Effector memory CD8-positive, alpha-beta T cell (primary cell): ENCODE measurements around the gene RAP1GAP2.

Source experiments
- ATAC-seq: fragments of 150-1000 bp; cut with Tn5 transposase; replicated peaks from 2 replicates; pipeline ENCODE4 v1.10.0; 2021; ENCODE audit warnings: mild to moderate bottlenecking, moderate library complexity
- DNase-seq, 3 experiments: peaks; one replicate each; pipeline ENCODE4 v3.0.0; 2021
- H3K27ac Mint-ChIP-seq, 2 donors: one replicate each; pipeline ENCODE4 v1.8.0; 2022; ENCODE audit warnings: mild to moderate bottlenecking in 2 of 2, mixed read lengths in 2 of 2, moderate library complexity in 2 of 2
- H3K27me3 Mint-ChIP-seq, 2 donors: one replicate each; pipeline ENCODE4 v1.8.0; 2022; ENCODE audit warnings: mixed read lengths in 2 of 2
- H3K36me3 Mint-ChIP-seq: one replicate; pipeline ENCODE4 v1.8.0; 2022; ENCODE audit warnings: mild to moderate bottlenecking, moderate library complexity, mixed read lengths; ENCODE audit not compliant: insufficient read depth
- H3K4me1 Mint-ChIP-seq, 2 donors: one replicate each; pipeline ENCODE4 v1.8.0; 2022; ENCODE audit warnings: low read depth in 2 of 2, mixed read lengths in 2 of 2
- H3K4me3 Mint-ChIP-seq, 2 donors: one replicate each; pipeline ENCODE4 v1.8.0; 2022; ENCODE audit warnings: mild to moderate bottlenecking in 2 of 2, mixed read lengths in 2 of 2, moderate library complexity in 2 of 2
- H3K9me3 Mint-ChIP-seq, 2 donors: one replicate each; pipeline ENCODE4 v1.8.0; 2022; ENCODE audit warnings: mixed read lengths in 2 of 2

Gene RAP1GAP2

GRCh38 chr17:2854143-2855055, 58.2 kb downstream of the RAP1GAP2 start:
- peaks cover 0 to 8% of the 10 kb centered on the region in 2 donors for H3K27me3 Mint-ChIP-seq

GRCh38 chr17:2855063-2855600, 58.9 kb downstream of the RAP1GAP2 start:
- no peaks in the 10 kb centered on the region for H3K9me3 Mint-ChIP-seq
- no peak for ATAC-seq
- H3K27ac Mint-ChIP-seq, result no peak overlapping the region
- peak overlapping the region; percentile 73 to 77 for H3K4me3 Mint-ChIP-seq
- peaks cover 0 to 8% of the 10 kb centered on the region in 2 donors for H3K27me3 Mint-ChIP-seq
- H3K4me1 Mint-ChIP-seq, result peaks cover 45 to 49% of the 10 kb centered on the region in 2 donors
- no peak for DNase-seq
- peaks cover 11% of the 10 kb centered on the region for H3K36me3 Mint-ChIP-seq

More at GRCh38 chr17:2854143-2855055, 58.2 kb downstream of the RAP1GAP2 start:
- no peak overlapping the region for H3K27ac Mint-ChIP-seq
- H3K36me3 Mint-ChIP-seq, result peaks cover 18% of the 10 kb centered on the region
- peak overlapping the region; percentile 73 to 77 for H3K4me3 Mint-ChIP-seq
- no peaks in the 10 kb centered on the region for H3K9me3 Mint-ChIP-seq
- ATAC-seq (peak; percentile 2), DNase-seq (no peak)
- peaks cover 40 to 47% of the 10 kb centered on the region in 2 donors for H3K4me1 Mint-ChIP-seq

GRCh38 chr17:2856727-2857126, 60.5 kb downstream of the RAP1GAP2 start:
- ATAC-seq (no peak), DNase-seq (no peak)
- H3K27ac Mint-ChIP-seq, result peak overlapping the region in 1 of 2 donors; percentile 55
- H3K4me3 Mint-ChIP-seq, result no peak overlapping the region
- H3K4me1 Mint-ChIP-seq, result peaks cover 40 to 49% of the 10 kb centered on the region in 2 donors
- no peaks in the 10 kb centered on the region for H3K9me3 Mint-ChIP-seq
- no peaks in the 10 kb centered on the region for H3K27me3 Mint-ChIP-seq
- no peaks in the 10 kb centered on the region for H3K36me3 Mint-ChIP-seq

- H3K27ac Mint-ChIP-seq, result peak overlapping the region in 1 of 2 donors; percentile 17
- H3K36me3 Mint-ChIP-seq, result no peaks in the 10 kb centered on the region
- DNase-seq (no peak), ATAC-seq (no peak)
- H3K9me3 Mint-ChIP-seq, result no peaks in the 10 kb centered on the region
- H3K4me1 Mint-ChIP-seq, result peaks cover 39 to 45% of the 10 kb centered on the region in 2 donors
- no peak overlapping the region for H3K4me3 Mint-ChIP-seq
- H3K27me3 Mint-ChIP-seq, result no peaks in the 10 kb centered on the region
Measured at GRCh38 chr17:2860045-2860444, 63.8 kb downstream of the RAP1GAP2 start.

GRCh38 chr17:2860883-2861282, 64.6 kb downstream of the RAP1GAP2 start:
- Mint-ChIP-seq H3K9me3 (no peaks in the 10 kb centered on the region), H3K27ac (no peak overlapping the region), H3K4me1 (peaks cover 40 to 50% of the 10 kb centered on the region in 2 donors), H3K36me3 (no peaks in the 10 kb centered on the region), H3K4me3 (no peak overlapping the region), H3K27me3 (no peaks in the 10 kb centered on the region)
- no peak for ATAC-seq
- no peak for DNase-seq

GRCh38 chr17:2862197-2862596, 66.0 kb downstream of the RAP1GAP2 start:
- no peaks in the 10 kb centered on the region for H3K9me3 Mint-ChIP-seq
- H3K27me3 Mint-ChIP-seq, result no peaks in the 10 kb centered on the region
- peaks cover 33 to 54% of the 10 kb centered on the region in 2 donors for H3K4me1 Mint-ChIP-seq
- no peak overlapping the region for H3K4me3 Mint-ChIP-seq
- DNase-seq (no peak), ATAC-seq (no peak)
- no peak overlapping the region for H3K27ac Mint-ChIP-seq
- peaks cover 6% of the 10 kb centered on the region for H3K36me3 Mint-ChIP-seq

- ATAC-seq, result no peak
- H3K9me3 Mint-ChIP-seq, result no peaks in the 10 kb centered on the region
- H3K4me3 Mint-ChIP-seq, result no peak overlapping the region
- H3K4me1 Mint-ChIP-seq, result peaks cover 29 to 55% of the 10 kb centered on the region in 2 donors
- H3K27ac Mint-ChIP-seq, result peak overlapping the region in 1 of 2 donors; percentile 60
- H3K27me3 Mint-ChIP-seq, result no peaks in the 10 kb centered on the region
- no peak for DNase-seq
- peaks cover 10% of the 10 kb centered on the region for H3K36me3 Mint-ChIP-seq
Measured at GRCh38 chr17:2863204-2863603, 67.0 kb downstream of the RAP1GAP2 start.

GRCh38 chr17:2865228-2865627, 69.0 kb downstream of the RAP1GAP2 start:
- H3K27me3 Mint-ChIP-seq, result no peaks in the 10 kb centered on the region
- DNase-seq, result no peak
- H3K9me3 Mint-ChIP-seq, result no peaks in the 10 kb centered on the region
- no peak overlapping the region for H3K27ac Mint-ChIP-seq
- H3K36me3 Mint-ChIP-seq, result peaks cover 10% of the 10 kb centered on the region
- ATAC-seq, result no peak
- no peak overlapping the region for H3K4me3 Mint-ChIP-seq
- H3K4me1 Mint-ChIP-seq, result peaks cover 31 to 48% of the 10 kb centered on the region in 2 donors

GRCh38 chr17:2867441-2868424, 71.5 kb downstream of the RAP1GAP2 start:
- no peak for ATAC-seq
- no peak overlapping the region for H3K4me3 Mint-ChIP-seq
- DNase-seq, result no peak

GRCh38 chr17:2869604-2870003, 73.4 kb downstream of the RAP1GAP2 start:
- H3K27ac Mint-ChIP-seq, result no peak overlapping the region
- H3K4me1 Mint-ChIP-seq, result peaks cover 28 to 57% of the 10 kb centered on the region in 2 donors
- H3K9me3 Mint-ChIP-seq, result no peaks in the 10 kb centered on the region
- H3K36me3 Mint-ChIP-seq, result peaks cover 12% of the 10 kb centered on the region
- ATAC-seq (no peak), DNase-seq (no peak)
- H3K4me3 Mint-ChIP-seq, result no peak overlapping the region
- H3K27me3 Mint-ChIP-seq, result no peaks in the 10 kb centered on the region

More at GRCh38 chr17:2867441-2868424, 71.5 kb downstream of the RAP1GAP2 start:
- Mint-ChIP-seq H3K36me3 (peaks cover 12% of the 10 kb centered on the region), H3K4me1 (peaks cover 28 to 49% of the 10 kb centered on the region in 2 donors), H3K9me3 (no peaks in the 10 kb centered on the region), H3K27me3 (no peaks in the 10 kb centered on the region), H3K27ac (peak overlapping the region; percentile 79 to 88)

- no peak overlapping the region for H3K4me3 Mint-ChIP-seq
- peak overlapping the region; percentile 75 to 82 for H3K27ac Mint-ChIP-seq
- DNase-seq (no peak), ATAC-seq (no peak)
- H3K9me3 Mint-ChIP-seq, result no peaks in the 10 kb centered on the region
- H3K27me3 Mint-ChIP-seq, result no peaks in the 10 kb centered on the region
- H3K36me3 Mint-ChIP-seq, result peaks cover 14% of the 10 kb centered on the region
- H3K4me1 Mint-ChIP-seq, result peaks cover 33 to 56% of the 10 kb centered on the region in 2 donors
Measured at GRCh38 chr17:2871205-2871604, 75.0 kb downstream of the RAP1GAP2 start.

GRCh38 chr17:2871720-2872119, 75.5 kb downstream of the RAP1GAP2 start:
- peaks cover 37 to 58% of the 10 kb centered on the region in 2 donors for H3K4me1 Mint-ChIP-seq
- peak overlapping the region; percentile 76 to 82 for H3K27ac Mint-ChIP-seq
- no peaks in the 10 kb centered on the region for H3K27me3 Mint-ChIP-seq
- DNase-seq (no peak), ATAC-seq (no peak)
- no peaks in the 10 kb centered on the region for H3K9me3 Mint-ChIP-seq
- no peak overlapping the region for H3K4me3 Mint-ChIP-seq
- H3K36me3 Mint-ChIP-seq, result peaks cover 16% of the 10 kb centered on the region

- Mint-ChIP-seq H3K4me3 (no peak overlapping the region), H3K27ac (peak overlapping the region in 1 of 2 donors; percentile 76), H3K9me3 (no peaks in the 10 kb centered on the region)
Measured at GRCh38 chr17:2872282-2872681, 76.0 kb downstream of the RAP1GAP2 start.

More at GRCh38 chr17:2872282-2872681, 76.0 kb downstream of the RAP1GAP2 start:
- Mint-ChIP-seq H3K36me3 (peaks cover 15% of the 10 kb centered on the region), H3K4me1 (peaks cover 37 to 56% of the 10 kb centered on the region in 2 donors), H3K27me3 (no peaks in the 10 kb centered on the region)
- ATAC-seq (no peak), DNase-seq (no peak)
